HepG2 (cell line): ENCODE data around the gene GATM. TPM values are rescaled to one million over a fixed set of nuclear protein-coding genes. Genes with fewer than 3 reads are reported as not detected.

Experiments
- CEBPB ChIP-seq: IDR thresholded peaks from 2 replicates; pipeline ENCODE4 v1.6.1; 2011; ENCODE audit warnings: low read depth, low read length, improper control_type of control experiment, borderline replicate concordance
- FOXA3 ChIP-seq: IDR thresholded peaks from 2 replicates; pipeline ENCODE4 v1.6.1; 2016; ENCODE audit warnings: missing genetic modification reagents, missing compliant biosample characterization
- MIER2 ChIP-seq: IDR thresholded peaks from 2 replicates; pipeline ENCODE4 v1.6.1; 2016; ENCODE audit warnings: missing biosample characterization, missing genetic modification reagents
- REPIN1 ChIP-seq: sonication (generic); formaldehyde crosslinking; IDR thresholded peaks from 2 replicates; pipeline ENCODE4 v1.8.0; 2022; ENCODE audit warnings: missing genetic modification reagents, low read depth, mild to moderate bottlenecking, borderline replicate concordance
- SUZ12 ChIP-seq: fragments of 150-350 bp; IDR thresholded peaks from 2 replicates; pipeline ENCODE4 v1.6.1; 2014; ENCODE audit warnings: low read depth, low read length
- THYN1 ChIP-seq: sonication (generic); formaldehyde crosslinking; IDR thresholded peaks from 2 replicates; pipeline ENCODE4 v1.8.1; 2023; ENCODE audit warnings: low read depth, mild to moderate bottlenecking, moderate library complexity, missing genetic modification reagents, borderline replicate concordance
- TRIM24 ChIP-seq: sonication (generic); formaldehyde crosslinking; IDR thresholded peaks from 2 replicates; pipeline ENCODE4 v1.8.0; 2022; ENCODE audit warnings: mild to moderate bottlenecking, missing genetic modification reagents
- ZNF546 ChIP-seq: sonication (generic); formaldehyde crosslinking; conservative IDR thresholded peaks from 2 replicates; pipeline ENCODE4 v1.8.1; 2023; ENCODE audit warnings: mild to moderate bottlenecking, missing genetic modification reagents
- ZNF75D ChIP-seq: sonication (generic); formaldehyde crosslinking; IDR thresholded peaks from 2 replicates; pipeline ENCODE4 v1.8.1; 2023; ENCODE audit warnings: missing genetic modification reagents, mild to moderate bottlenecking, borderline replicate concordance
- polyA plus RNA-seq, 8 experiments: library from polyadenylated mRNA; depleted of rRNA in 3 of 8; stranded (reverse) in 7 of 8; unstranded in 1 of 8; fragments of >200 nt; fragmentation: Illumina TruSeq in 4 of 8; extraction: Trizol in 4 of 8; gene quantifications; 2 replicates each; pipeline versions ENCODE4 v1.2.1 to v1.2.3, GENCODE V29; 2011 to 2016; ENCODE audit warnings: low read depth in 4 of 8, missing spikeins in 1 of 8, mixed read lengths in 1 of 8; ENCODE audit not compliant: insufficient read depth in 1 of 8
- total RNA-seq, 5 experiments: library from RNA; depleted of rRNA; stranded (reverse); fragments of >200 nt; fragmentation: Illumina TruSeq; extraction: Trizol; gene quantifications; 2 replicates each; pipeline ENCODE4 v1.2.3, GENCODE V29; 2016; ENCODE audit warnings: low read depth in 1 of 5
- TF ChIP-seq, protein P1 (sequence below): sonication (generic); formaldehyde crosslinking; IDR thresholded peaks from 2 replicates; pipeline ENCODE4 v1.4.0; 2020; ENCODE audit warnings: missing genetic modification reagents, borderline replicate concordance
- TF ChIP-seq, protein P2 (sequence below): sonication (generic); formaldehyde crosslinking; IDR thresholded peaks from 2 replicates; pipeline ENCODE4 v1.4.0; 2020; ENCODE audit warnings: mild to moderate bottlenecking, missing genetic modification reagents
- TF ChIP-seq, protein P3 (sequence below): sonication (generic); formaldehyde crosslinking; IDR thresholded peaks from 2 replicates; pipeline ENCODE4 v1.4.0; 2020; ENCODE audit warnings: missing genetic modification reagents, borderline replicate concordance
- TF ChIP-seq, protein P4 (sequence below): sonication (generic); formaldehyde crosslinking; IDR thresholded peaks from 2 replicates; pipeline ENCODE4 v1.4.0; 2020; ENCODE audit warnings: mild to moderate bottlenecking, low read depth, missing genetic modification reagents

GATM gene
- total and polyA plus RNA-seq, 2 of the 13 experiments (the other 11 are each of a cell fraction or from before 2014, with no cell fraction given): 2.1 to 16.8 TPM

DNA sequence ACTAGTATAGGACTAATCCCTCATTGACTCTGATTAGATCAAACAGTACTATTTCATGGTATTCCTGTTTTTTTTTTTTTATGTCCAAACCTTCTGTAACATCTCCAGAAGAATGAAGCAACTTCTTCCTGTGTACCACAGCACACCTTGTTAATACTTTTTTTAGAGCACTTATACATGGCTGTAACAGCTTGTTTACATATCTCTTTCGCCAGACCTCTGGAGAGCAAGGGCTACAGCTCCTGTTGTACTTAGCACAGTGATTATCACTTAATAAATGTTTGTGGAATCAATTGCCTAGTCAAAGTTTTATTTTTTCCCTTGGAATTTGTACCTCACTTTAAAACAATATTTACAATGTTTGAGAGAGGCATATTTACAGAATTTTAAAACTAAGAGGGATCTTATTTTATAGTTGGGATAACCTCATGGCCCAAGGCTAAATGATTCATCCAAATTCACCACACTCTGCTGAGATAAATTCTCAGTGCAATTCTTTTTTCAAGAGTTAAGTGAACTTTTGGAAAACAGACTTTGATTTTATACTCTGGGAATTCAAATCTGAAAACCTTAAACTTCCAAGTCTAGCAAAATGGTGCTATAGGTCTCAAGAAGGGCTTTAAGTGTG, 9.2 kb upstream of the GATM start (continued):
- TF ChIP-seq, protein P1, sequence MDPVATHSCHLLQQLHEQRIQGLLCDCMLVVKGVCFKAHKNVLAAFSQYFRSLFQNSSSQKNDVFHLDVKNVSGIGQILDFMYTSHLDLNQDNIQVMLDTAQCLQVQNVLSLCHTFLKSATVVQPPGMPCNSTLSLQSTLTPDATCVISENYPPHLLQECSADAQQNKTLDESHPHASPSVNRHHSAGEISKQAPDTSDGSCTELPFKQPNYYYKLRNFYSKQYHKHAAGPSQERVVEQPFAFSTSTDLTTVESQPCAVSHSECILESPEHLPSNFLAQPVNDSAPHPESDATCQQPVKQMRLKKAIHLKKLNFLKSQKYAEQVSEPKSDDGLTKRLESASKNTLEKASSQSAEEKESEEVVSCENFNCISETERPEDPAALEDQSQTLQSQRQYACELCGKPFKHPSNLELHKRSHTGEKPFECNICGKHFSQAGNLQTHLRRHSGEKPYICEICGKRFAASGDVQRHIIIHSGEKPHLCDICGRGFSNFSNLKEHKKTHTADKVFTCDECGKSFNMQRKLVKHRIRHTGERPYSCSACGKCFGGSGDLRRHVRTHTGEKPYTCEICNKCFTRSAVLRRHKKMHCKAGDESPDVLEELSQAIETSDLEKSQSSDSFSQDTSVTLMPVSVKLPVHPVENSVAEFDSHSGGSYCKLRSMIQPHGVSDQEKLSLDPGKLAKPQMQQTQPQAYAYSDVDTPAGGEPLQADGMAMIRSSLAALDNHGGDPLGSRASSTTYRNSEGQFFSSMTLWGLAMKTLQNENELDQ (CRISPR knock-in tag): no peak
- TF ChIP-seq, protein P2, sequence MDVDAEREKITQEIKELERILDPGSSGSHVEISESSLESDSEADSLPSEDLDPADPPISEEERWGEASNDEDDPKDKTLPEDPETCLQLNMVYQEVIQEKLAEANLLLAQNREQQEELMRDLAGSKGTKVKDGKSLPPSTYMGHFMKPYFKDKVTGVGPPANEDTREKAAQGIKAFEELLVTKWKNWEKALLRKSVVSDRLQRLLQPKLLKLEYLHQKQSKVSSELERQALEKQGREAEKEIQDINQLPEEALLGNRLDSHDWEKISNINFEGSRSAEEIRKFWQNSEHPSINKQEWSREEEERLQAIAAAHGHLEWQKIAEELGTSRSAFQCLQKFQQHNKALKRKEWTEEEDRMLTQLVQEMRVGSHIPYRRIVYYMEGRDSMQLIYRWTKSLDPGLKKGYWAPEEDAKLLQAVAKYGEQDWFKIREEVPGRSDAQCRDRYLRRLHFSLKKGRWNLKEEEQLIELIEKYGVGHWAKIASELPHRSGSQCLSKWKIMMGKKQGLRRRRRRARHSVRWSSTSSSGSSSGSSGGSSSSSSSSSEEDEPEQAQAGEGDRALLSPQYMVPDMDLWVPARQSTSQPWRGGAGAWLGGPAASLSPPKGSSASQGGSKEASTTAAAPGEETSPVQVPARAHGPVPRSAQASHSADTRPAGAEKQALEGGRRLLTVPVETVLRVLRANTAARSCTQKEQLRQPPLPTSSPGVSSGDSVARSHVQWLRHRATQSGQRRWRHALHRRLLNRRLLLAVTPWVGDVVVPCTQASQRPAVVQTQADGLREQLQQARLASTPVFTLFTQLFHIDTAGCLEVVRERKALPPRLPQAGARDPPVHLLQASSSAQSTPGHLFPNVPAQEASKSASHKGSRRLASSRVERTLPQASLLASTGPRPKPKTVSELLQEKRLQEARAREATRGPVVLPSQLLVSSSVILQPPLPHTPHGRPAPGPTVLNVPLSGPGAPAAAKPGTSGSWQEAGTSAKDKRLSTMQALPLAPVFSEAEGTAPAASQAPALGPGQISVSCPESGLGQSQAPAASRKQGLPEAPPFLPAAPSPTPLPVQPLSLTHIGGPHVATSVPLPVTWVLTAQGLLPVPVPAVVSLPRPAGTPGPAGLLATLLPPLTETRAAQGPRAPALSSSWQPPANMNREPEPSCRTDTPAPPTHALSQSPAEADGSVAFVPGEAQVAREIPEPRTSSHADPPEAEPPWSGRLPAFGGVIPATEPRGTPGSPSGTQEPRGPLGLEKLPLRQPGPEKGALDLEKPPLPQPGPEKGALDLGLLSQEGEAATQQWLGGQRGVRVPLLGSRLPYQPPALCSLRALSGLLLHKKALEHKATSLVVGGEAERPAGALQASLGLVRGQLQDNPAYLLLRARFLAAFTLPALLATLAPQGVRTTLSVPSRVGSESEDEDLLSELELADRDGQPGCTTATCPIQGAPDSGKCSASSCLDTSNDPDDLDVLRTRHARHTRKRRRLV: no peak
- TF ChIP-seq ZNF546 (CRISPR knock-in tag) (no peak), ZNF75D (no peak), REPIN1 (CRISPR knock-in tag) (0 out of 2 replicates have a peak, but pooled peaks have one; percentile 43), THYN1 (CRISPR knock-in tag) (no peak), FOXA3 (peak; percentile 99), TRIM24 (no peak), MIER2 (CRISPR knock-in tag) (0 out of 2 replicates have a peak, but pooled peaks have one; percentile 53), CEBPB (peak; percentile 83), SUZ12 (no peak)
- TF ChIP-seq, protein P3, sequence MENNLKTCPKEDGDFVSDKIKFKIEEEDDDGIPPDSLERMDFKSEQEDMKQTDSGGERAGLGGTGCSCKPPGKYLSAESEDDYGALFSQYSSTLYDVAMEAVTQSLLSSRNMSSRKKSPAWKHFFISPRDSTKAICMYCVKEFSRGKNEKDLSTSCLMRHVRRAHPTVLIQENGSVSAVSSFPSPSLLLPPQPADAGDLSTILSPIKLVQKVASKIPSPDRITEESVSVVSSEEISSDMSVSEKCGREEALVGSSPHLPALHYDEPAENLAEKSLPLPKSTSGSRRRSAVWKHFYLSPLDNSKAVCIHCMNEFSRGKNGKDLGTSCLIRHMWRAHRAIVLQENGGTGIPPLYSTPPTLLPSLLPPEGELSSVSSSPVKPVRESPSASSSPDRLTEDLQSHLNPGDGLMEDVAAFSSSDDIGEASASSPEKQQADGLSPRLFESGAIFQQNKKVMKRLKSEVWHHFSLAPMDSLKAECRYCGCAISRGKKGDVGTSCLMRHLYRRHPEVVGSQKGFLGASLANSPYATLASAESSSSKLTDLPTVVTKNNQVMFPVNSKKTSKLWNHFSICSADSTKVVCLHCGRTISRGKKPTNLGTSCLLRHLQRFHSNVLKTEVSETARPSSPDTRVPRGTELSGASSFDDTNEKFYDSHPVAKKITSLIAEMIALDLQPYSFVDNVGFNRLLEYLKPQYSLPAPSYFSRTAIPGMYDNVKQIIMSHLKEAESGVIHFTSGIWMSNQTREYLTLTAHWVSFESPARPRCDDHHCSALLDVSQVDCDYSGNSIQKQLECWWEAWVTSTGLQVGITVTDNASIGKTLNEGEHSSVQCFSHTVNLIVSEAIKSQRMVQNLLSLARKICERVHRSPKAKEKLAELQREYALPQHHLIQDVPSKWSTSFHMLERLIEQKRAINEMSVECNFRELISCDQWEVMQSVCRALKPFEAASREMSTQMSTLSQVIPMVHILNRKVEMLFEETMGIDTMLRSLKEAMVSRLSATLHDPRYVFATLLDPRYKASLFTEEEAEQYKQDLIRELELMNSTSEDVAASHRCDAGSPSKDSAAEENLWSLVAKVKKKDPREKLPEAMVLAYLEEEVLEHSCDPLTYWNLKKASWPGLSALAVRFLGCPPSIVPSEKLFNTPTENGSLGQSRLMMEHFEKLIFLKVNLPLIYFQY (CRISPR knock-in tag): no peak
- TF ChIP-seq, protein P4, sequence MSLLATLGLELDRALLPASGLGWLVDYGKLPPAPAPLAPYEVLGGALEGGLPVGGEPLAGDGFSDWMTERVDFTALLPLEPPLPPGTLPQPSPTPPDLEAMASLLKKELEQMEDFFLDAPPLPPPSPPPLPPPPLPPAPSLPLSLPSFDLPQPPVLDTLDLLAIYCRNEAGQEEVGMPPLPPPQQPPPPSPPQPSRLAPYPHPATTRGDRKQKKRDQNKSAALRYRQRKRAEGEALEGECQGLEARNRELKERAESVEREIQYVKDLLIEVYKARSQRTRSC (CRISPR knock-in tag): no peak
